Colon (tissue), 2 donors: ENCODE measurements around the gene HSD17B10.
"Not testable (repeated sequence)": the region's sequence is repeated elsewhere in the genome, so short reads cannot be mapped to it uniquely, and the experiment has no call there.

Experiments
- FAIRE-seq: peaks from 2 replicates; lab custom pipeline; 2012; peaks lifted over from hg19 to GRCh38; lab: Jason Lieb, UNC
- donor health status: control.
- donor health status: control.

The HSD17B10 gene

DNA sequence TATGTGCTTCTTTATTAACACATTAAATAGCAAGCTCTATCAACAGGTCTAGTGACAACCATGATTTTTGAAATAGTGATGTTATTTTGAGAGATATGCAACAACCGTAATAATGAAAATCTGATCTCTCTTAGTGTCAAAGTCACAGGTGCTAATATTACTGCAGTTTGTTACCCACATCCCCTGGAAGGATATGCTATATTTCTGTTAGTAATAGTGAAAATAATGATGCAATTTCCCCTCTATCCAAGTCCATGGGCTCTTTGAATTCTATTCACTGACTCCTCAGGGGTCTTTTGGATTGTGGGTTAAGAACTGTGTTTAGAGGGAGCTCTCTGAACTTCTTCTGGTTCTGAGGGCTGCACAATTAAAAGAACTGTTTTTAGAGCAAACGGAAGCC, 3.0 kb upstream of the HSD17B10 start:
- no peak for FAIRE-seq

- peak; percentile 85 for FAIRE-seq
These were observed 1.8 kb upstream of the HSD17B10 start for GRCh38 chrX:53435997-53436396.

DNA sequence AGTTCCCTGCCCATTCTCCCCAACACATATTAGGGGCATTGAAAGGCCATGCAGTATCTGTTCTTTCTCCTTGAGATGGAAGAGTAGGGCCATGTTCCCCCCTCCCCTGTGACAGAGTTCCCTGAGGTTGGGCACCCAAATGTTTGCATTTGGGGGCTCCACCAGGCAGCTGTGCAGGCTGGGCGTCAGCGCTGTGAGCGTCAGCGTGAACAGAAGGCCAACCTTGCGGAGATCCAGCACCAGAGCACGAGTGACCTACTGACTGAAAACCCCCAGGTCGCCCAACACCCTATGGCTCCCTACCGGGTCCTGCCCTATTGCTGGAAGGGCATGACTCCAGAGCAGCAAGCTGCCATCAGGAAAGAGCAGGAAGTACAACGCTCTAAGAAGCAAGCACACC, 3.9 kb downstream of the HSD17B10 start:
- no peak for FAIRE-seq

DNA sequence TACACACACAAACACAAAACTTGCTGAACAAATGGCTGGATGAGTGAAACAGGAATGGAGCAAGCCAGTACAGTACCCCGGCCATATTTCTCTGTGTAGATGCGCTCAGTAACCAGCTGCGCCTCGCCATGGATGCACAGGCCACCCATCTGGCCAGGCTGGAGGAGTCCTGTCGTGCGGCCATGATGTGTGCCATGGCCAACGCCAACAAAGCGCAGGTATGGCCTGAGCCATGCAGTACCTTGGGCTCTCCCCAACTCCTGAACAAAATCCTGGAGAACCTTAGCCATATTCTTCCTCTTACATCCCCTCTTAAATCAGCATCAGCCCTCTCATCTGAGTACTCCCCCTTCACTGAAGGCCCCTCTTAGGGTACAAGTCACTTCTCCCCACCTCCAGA, 4.4 kb downstream of the HSD17B10 start:
- FAIRE-seq, result no peak

DNA sequence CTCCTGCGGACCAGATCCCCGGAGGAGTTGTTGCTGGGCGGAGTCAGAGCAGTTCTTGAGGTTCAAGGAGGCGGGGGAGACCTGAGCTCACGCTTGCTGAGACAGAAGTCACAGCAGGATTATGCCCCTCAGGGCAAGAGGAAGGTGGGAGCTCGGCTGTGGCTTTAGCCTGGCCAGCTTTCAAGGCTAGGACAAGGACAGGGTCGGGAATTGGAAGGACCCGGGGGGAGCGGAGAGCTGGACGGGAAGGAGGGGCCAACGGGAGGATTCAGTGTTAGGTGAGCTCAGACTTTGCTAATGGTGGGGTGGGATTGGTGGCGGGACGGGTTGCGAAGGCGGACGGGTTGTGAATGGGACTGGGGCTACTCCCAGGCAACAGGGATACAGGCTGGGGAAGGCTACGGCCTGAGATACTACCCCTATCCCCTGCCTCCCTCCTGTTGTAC, 11.3 kb downstream of the HSD17B10 start, which contains the start of gene RIBC1:
Gene RIBC1, plus strand, starts transcription at position 13 of the 446 bp plus-strand sequence. CDS start 3,404 bp downstream, outside the sequence.
- FAIRE-seq, result no peak

GRCh38 chrX:53422086-53422860, 11.9 kb downstream of the HSD17B10 start, which contains the start of gene SMC1A:
Gene SMC1A, minus strand, starts transcription at chrX:53422654. Its CDS starts 54 bp downstream, at chrX:53422600.
- FAIRE-seq, result peak; percentile 93

- no peak for FAIRE-seq
These were observed 12.4 kb downstream of the HSD17B10 start for GRCh38 chrX:53421772-53422085.

DNA sequence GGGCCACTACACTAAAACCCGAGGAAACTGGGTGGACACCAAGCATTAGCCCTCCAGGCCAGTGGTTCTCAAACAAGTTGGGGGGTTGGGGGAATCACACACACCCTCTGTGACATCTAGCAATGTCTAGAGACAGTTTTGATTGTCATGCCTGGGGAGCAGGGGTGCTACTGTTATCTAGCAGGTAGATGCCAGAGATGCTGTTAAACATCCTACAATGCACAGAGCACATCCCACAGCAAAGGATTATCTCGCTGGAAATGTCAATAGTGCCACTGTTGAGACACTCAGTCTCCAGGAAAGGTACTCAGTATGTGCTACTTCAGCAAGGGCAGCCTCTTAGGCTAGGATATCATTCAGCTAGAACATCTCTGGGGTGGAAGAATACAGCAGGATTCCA, 13.0 kb downstream of the HSD17B10 start:
- no peak for FAIRE-seq

DNA sequence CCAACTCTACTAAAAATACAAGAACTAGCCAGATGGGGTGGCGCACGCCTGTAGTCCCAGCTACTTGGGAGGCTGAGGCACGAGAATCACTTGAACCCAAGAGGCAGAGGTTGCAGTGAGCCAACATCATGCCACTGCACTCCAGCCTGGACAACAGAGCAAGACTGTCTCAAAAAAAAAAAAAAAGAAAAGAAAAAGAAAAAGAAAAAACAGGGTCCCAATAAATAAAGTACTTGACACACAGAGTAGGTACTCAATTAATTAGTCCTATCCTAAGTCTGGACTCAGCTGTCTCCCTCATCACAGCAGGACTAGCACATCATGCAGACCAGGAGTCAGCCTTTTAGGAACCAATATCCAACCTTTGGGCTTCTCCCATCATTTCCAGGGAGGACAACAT, 13.8 kb downstream of the HSD17B10 start:
- FAIRE-seq, result not testable (repeated sequence)

- FAIRE-seq, result no peak
These were observed 21.7 kb downstream of the HSD17B10 start for GRCh38 chrX:53412446-53412845.

- no peak for FAIRE-seq
These were observed 30.6 kb downstream of the HSD17B10 start for GRCh38 chrX:53403535-53403934.

GRCh38 chrX:53398216-53398615, 36.0 kb downstream of the HSD17B10 start:
- FAIRE-seq, result no peak

- FAIRE-seq, result no peak
These were observed 38.4 kb downstream of the HSD17B10 start for GRCh38 chrX:53395605-53396298.

DNA sequence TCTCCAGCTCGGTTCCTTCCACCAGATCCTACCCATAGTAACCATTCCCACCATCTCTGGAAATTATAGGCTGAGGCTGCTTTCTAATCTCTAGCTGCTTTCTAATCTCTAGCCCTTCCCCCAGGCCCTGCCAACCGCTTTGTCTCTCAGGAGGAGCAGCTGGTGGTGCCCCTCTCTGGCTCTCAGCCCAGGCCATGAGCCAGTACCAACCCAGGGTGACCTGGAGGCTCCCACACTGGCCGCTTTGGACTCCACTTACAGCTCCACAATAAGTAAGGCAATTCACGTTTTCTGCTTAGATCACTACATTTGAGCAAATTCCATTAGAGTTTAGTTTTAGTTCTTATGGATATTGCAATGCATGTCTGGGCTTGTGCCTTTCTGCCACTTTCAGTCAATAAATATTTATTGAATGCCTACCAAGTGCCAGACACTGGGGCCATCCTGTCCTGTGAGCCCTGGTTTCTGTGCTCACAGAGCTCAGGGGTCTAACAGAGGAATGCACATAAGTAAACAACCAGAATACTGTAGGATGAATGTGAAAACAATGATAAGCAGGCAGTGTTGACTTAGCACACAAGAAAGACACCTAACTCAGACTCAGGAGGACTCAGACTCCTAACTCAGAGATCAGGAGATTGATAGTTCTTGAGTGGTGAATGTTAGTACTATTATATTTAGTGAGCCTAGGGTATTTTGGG, 50.6 kb downstream of the HSD17B10 start:
- no peak for FAIRE-seq
